HepG2 (cell line): ENCODE results near the gene RASSF8. TPM values are rescaled to one million over a fixed set of nuclear protein-coding genes. Genes with fewer than 3 reads are reported as not detected.

Experiments used
- ATF4 ChIP-seq, 2 experiments: fragments of 450-650 bp in 1 of 2; sonication (generic) in 1 of 2; formaldehyde crosslinking; IDR thresholded peaks; 2 replicates each; pipeline versions ENCODE4 v1.5.0 to v1.8.0; 2020 to 2022; ENCODE audit warnings: mild to moderate bottlenecking in 1 of 2, missing genetic modification reagents in 1 of 2
- CEBPZ ChIP-seq: IDR thresholded peaks from 2 replicates; pipeline ENCODE4 v1.6.1; 2012; ENCODE audit warnings: low read length, improper control_type of control experiment
- CSRNP2 ChIP-seq: sonication (generic); formaldehyde crosslinking; conservative IDR thresholded peaks from 2 replicates; pipeline ENCODE4 v1.8.0; 2022; ENCODE audit warnings: low read depth, missing genetic modification reagents
- FLYWCH1 ChIP-seq: sonication (generic); formaldehyde crosslinking; IDR thresholded peaks from 2 replicates; pipeline ENCODE4 v1.8.1; 2023; ENCODE audit warnings: mild to moderate bottlenecking, missing genetic modification reagents
- FOXJ3 ChIP-seq: sonication (generic); formaldehyde crosslinking; IDR thresholded peaks from 2 replicates; pipeline ENCODE4 v1.4.0; 2020; ENCODE audit warnings: missing genetic modification reagents, mild to moderate bottlenecking, borderline replicate concordance
- KLF15 ChIP-seq: sonication (generic); formaldehyde crosslinking; IDR thresholded peaks from 2 replicates; pipeline ENCODE4 v1.8.1; 2023; ENCODE audit warnings: borderline replicate concordance, mild to moderate bottlenecking, inconsistent platforms, missing genetic modification reagents, mixed read lengths
- MEIS1 ChIP-seq: sonication (generic); formaldehyde crosslinking; IDR thresholded peaks from 2 replicates; pipeline ENCODE4 v1.9.0; 2021; ENCODE audit warnings: mild to moderate bottlenecking, missing genetic modification reagents, moderate library complexity, borderline replicate concordance
- MNT ChIP-seq: fragments of 450-650 bp; IDR thresholded peaks from 2 replicates; pipeline ENCODE4 v1.6.1; 2016
- TBP ChIP-seq: sonication (generic); formaldehyde crosslinking; IDR thresholded peaks from 2 replicates; pipeline ENCODE4 v1.5.0; 2020; ENCODE audit warnings: missing genetic modification reagents
- TOE1 ChIP-seq: sonication (generic); formaldehyde crosslinking; IDR thresholded peaks from 2 replicates; pipeline ENCODE4 v1.4.0; 2020; ENCODE audit warnings: mild to moderate bottlenecking, missing genetic modification reagents
- USF2 ChIP-seq, 2 experiments: sonication (generic) in 1 of 2; formaldehyde crosslinking in 1 of 2; IDR thresholded peaks; 2 replicates each; pipeline versions ENCODE4 v1.5.1 to v1.6.1; 2011 to 2020; ENCODE audit warnings: borderline replicate concordance in 1 of 2, low read depth in 1 of 2, low read length in 1 of 2, mild to moderate bottlenecking in 1 of 2, missing genetic modification reagents in 1 of 2, moderate library complexity in 1 of 2
- ZBTB46 ChIP-seq: sonication (generic); formaldehyde crosslinking; IDR thresholded peaks from 2 replicates; pipeline ENCODE4 v1.4.0; 2020; ENCODE audit warnings: mild to moderate bottlenecking, missing genetic modification reagents, borderline replicate concordance
- ZNF607 ChIP-seq: sonication (generic); formaldehyde crosslinking; IDR thresholded peaks from 2 replicates; pipeline ENCODE4 v1.5.1; 2020; ENCODE audit warnings: missing genetic modification reagents, mild to moderate bottlenecking, borderline replicate concordance
- ZNF747 ChIP-seq: sonication (generic); formaldehyde crosslinking; IDR thresholded peaks from 2 replicates; pipeline ENCODE4 v1.8.1; 2023; ENCODE audit warnings: missing genetic modification reagents, mild to moderate bottlenecking, borderline replicate concordance
- polyA plus RNA-seq, 8 experiments: library from polyadenylated mRNA; depleted of rRNA in 3 of 8; stranded (reverse) in 7 of 8; unstranded in 1 of 8; fragments of >200 nt; fragmentation: Illumina TruSeq in 4 of 8; extraction: Trizol in 4 of 8; gene quantifications; 2 replicates each; pipeline versions ENCODE4 v1.2.1 to v1.2.3, GENCODE V29; 2011 to 2016; ENCODE audit warnings: low read depth in 4 of 8, missing spikeins in 1 of 8, mixed read lengths in 1 of 8; ENCODE audit not compliant: insufficient read depth in 1 of 8
- total RNA-seq, 5 experiments: library from RNA; depleted of rRNA; stranded (reverse); fragments of >200 nt; fragmentation: Illumina TruSeq; extraction: Trizol; gene quantifications; 2 replicates each; pipeline ENCODE4 v1.2.3, GENCODE V29; 2016; ENCODE audit warnings: low read depth in 1 of 5

The RASSF8 gene
- total and polyA plus RNA-seq, 2 of the 13 experiments (the other 11 are each of a cell fraction or from before 2014, with no cell fraction given) = 0.82 to 9.2 TPM

- TF ChIP-seq CEBPZ = no peak
- peak; percentile 98 for TF ChIP-seq MNT
- peak; percentile 87 for TF ChIP-seq USF2 (IDR thresholded peaks at IDR 0.05; ENCODE audit: low read depth, low read length)
- peak; percentile 83; the same call in 1 of the 2 replicates for TF ChIP-seq USF2 (CRISPR knock-in tag; IDR thresholded peaks at IDR 0.05; ENCODE audit: borderline replicate concordance)
- TF ChIP-seq FLYWCH1 = 0 out of 2 replicates have a peak, but pooled peaks have one; percentile 70
- TF ChIP-seq ZNF607 (CRISPR knock-in tag) = peak; percentile 71; the same call in 1 of the 2 replicates
- no peak for TF ChIP-seq TBP (CRISPR knock-in tag)
- TF ChIP-seq FOXJ3 = no peak
- TF ChIP-seq ATF4 (CRISPR knock-in tag; IDR thresholded peaks at IDR 0.05) = peak in 1 of 2 experiments; percentile 76; a peak in 2 of 4 replicates
- no peak for TF ChIP-seq TOE1 (CRISPR knock-in tag)
- TF ChIP-seq ZNF747 (CRISPR knock-in tag) = peak; percentile 39; the same call in 1 of the 2 replicates
- 0 out of 2 replicates have a peak, but pooled peaks have one; percentile 64 for TF ChIP-seq KLF15 (CRISPR knock-in tag)
- no peak for TF ChIP-seq CSRNP2 (CRISPR knock-in tag)
- TF ChIP-seq ZBTB46 (CRISPR knock-in tag) = no peak
- no peak for TF ChIP-seq MEIS1 (CRISPR knock-in tag)
These were observed 155.6 kb downstream of the RASSF8 start (continued) for GRCh38 chr12:26113853-26114719.
